Measurements from ENCODE around the gene SYCP2. TPM values are rescaled to one million over a fixed set of nuclear protein-coding genes. Genes with fewer than 3 reads are reported as not detected.

SYCP2 gene
- polyA plus RNA-seq, 1 of the 3 experiments (the other 2 are of a cell fraction) = 0.76 TPM

GRCh38 chr20:59912609-59913008 is 20.8 kb downstream of the SYCP2 start:
- Histone ChIP-seq H3K79me2 (ENCODE audit: insufficient read depth) (no peaks in the 10 kb centered on the region), H3K4me2 (no peak overlapping the region), H3K9ac (no peak overlapping the region), H4K20me1 (ENCODE audit: insufficient read depth) (no peaks in the 10 kb centered on the region), H3K27me3 (ENCODE audit: insufficient read depth) (no peaks in the 10 kb centered on the region), H3K4me1 (ENCODE audit: control insufficient read depth in 1 of 2, insufficient read depth in 2 of 2, low read depth in 1 of 2, low read length in 1 of 2) (no peaks in the 10 kb centered on the region), H3F3A (replicated peaks; ENCODE audit: insufficient read depth) (no peaks in the 10 kb centered on the region), H3K9me3 (no peaks in the 10 kb centered on the region), H3K9me2 (peaks cover 4% of the 10 kb centered on the region; the same call in 1 of the 2 replicates), H2AFZ (ENCODE audit: low read depth) (no peak overlapping the region), H3K36me3 (replicated peaks in 1 of 2; ENCODE audit: control insufficient read depth in 1 of 2, insufficient read depth in 2 of 2, low read length in 1 of 2) (peaks cover 0 to 9% of the 10 kb centered on the region in 2 experiments), H3K4me3 (ENCODE audit: low read depth in 2 of 2, low read length in 1 of 2) (no peak overlapping the region), H3K27ac (ENCODE audit: low read depth in 2 of 2, low read length in 1 of 2) (no peak overlapping the region)
- POLR2A ChIA-PET = no interaction called here
- CTCF ChIA-PET = interaction anchor here (1.7 kb wide), 1 partner anchor 11 kb away, joined by 4 read pairs; no protein-coding TSS in a partner anchor
- TF ChIP-seq REST (IDR thresholded peaks at IDR 0.05; ENCODE audit: low read depth, low read length) (no peak), MXI1 (IDR thresholded peaks at IDR 0.05; ENCODE audit: low read depth, low read length) (no peak), EP300 (IDR thresholded peaks at IDR 0.05; ENCODE audit: borderline replicate concordance in 1 of 2, low read depth in 1 of 2, low read length in 1 of 2) (no peak), IRF3 (IDR thresholded peaks at IDR 0.05; ENCODE audit: low read depth, low read length) (no peak), GATA2 (CRISPR knock-in tag; IDR thresholded peaks at IDR 0.05) (no peak), MAX (IDR thresholded peaks at IDR 0.05; ENCODE audit: low read depth) (no peak), MEF2A (IDR thresholded peaks at IDR 0.05; ENCODE audit: borderline replicate concordance, low read depth) (no peak), SIN3A (IDR thresholded peaks at IDR 0.05; ENCODE audit: borderline replicate concordance, low read depth, low read length) (no peak), FOXJ3 (CRISPR knock-in tag; IDR thresholded peaks at IDR 0.05) (no peak)
- TF ChIP-seq, protein P1, sequence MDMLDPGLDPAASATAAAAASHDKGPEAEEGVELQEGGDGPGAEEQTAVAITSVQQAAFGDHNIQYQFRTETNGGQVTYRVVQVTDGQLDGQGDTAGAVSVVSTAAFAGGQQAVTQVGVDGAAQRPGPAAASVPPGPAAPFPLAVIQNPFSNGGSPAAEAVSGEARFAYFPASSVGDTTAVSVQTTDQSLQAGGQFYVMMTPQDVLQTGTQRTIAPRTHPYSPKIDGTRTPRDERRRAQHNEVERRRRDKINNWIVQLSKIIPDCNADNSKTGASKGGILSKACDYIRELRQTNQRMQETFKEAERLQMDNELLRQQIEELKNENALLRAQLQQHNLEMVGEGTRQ (IDR thresholded peaks at IDR 0.05; ENCODE audit: borderline replicate concordance, low read depth, low read length) = no peak
- no peak for DNase-seq
- WGBS (ENCODE audit: low lambda C conversion rate) = 85% methylated on average over 4 of the region's 4 CpGs

- no peaks in the 10 kb centered on the region for H3K9me3 ChIP-seq
- H3K4me1 ChIP-seq (ENCODE audit: control insufficient read depth in 1 of 2, insufficient read depth in 2 of 2, low read depth in 1 of 2, low read length in 1 of 2) = no peaks in the 10 kb centered on the region
- peaks cover 0 to 9% of the 10 kb centered on the region in 2 experiments for H3K36me3 ChIP-seq (replicated peaks in 1 of 2; ENCODE audit: control insufficient read depth in 1 of 2, insufficient read depth in 2 of 2, low read length in 1 of 2)
- peaks cover 4% of the 10 kb centered on the region; the same call in 1 of the 2 replicates for H3K9me2 ChIP-seq
- no peak overlapping the region for H3K27ac ChIP-seq (ENCODE audit: low read depth in 2 of 2, low read length in 1 of 2)
- H3K9ac ChIP-seq = no peak overlapping the region
- no peaks in the 10 kb centered on the region for H3K79me2 ChIP-seq (ENCODE audit: insufficient read depth)
- 80% methylated on average over 2 of the region's 2 CpGs for WGBS (ENCODE audit: low lambda C conversion rate)
- H3K27me3 ChIP-seq (ENCODE audit: insufficient read depth) = no peaks in the 10 kb centered on the region
- no peak overlapping the region for H2AFZ ChIP-seq (ENCODE audit: low read depth)
- ChIA-PET POLR2A (no interaction called here), CTCF (interaction anchor here (0.8 to 1.7 kb wide), 4 partner anchors 10 to 36 kb away, joined by 3 to 4 read pairs (median 3); no protein-coding TSS in a partner anchor)
- no peak overlapping the region for H3K4me3 ChIP-seq (ENCODE audit: low read depth in 2 of 2, low read length in 1 of 2)
- no peaks in the 10 kb centered on the region for H4K20me1 ChIP-seq (ENCODE audit: insufficient read depth)
- no peaks in the 10 kb centered on the region for H3F3A ChIP-seq (replicated peaks; ENCODE audit: insufficient read depth)
- no peak overlapping the region for H3K4me2 ChIP-seq
- TF ChIP-seq MXI1 (IDR thresholded peaks at IDR 0.05; ENCODE audit: low read depth, low read length) = no peak
- TF ChIP-seq RCOR1 (IDR thresholded peaks at IDR 0.05; ENCODE audit: low read length) = no peak
- DNase-seq = no peak
Measured at GRCh38 chr20:59911041-59911440, 22.4 kb downstream of the SYCP2 start.
